ENCODE measurements around the gene JAKMIP1. TPM values are rescaled to one million over a fixed set of nuclear protein-coding genes. Genes with fewer than 3 reads are reported as not detected.

The JAKMIP1 gene
- total and polyA plus RNA-seq, 2 of the 13 experiments (the other 11 are each of a cell fraction or from before 2014, with no cell fraction given), result not detected

DNA sequence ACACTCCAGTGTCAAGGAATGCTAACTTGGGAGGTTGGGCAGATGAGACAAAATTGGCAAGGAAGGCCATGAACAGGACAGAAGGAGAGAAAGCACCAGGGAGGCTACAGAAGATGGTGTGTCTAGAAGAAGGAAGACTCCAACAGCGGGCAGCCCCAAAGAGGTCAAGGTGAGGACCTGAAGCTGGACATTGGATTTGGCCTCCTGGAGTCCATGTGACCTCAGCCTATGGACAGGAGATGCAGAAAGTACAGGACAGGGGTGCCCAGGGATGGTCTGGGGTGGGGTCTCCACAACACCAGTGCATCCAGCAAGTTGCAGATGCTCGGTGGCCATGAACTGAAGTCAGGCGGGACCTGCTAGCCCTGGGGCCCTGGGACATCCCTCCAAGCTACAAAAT, 86.2 kb downstream of the JAKMIP1 start:
- Histone ChIP-seq H3K9me3 (ENCODE audit: low read length) (no peaks in the 10 kb centered on the region), H3K4me2 (ENCODE audit: low read depth, low read length) (no peak overlapping the region), H3K36me3 (replicated peaks in 1 of 2; ENCODE audit: control insufficient read depth in 1 of 2, insufficient read depth in 2 of 2, low read length in 2 of 2) (no peaks in the 10 kb centered on the region), H3K27ac (ENCODE audit: extremely low read length, insufficient read depth, low read length) (no peak overlapping the region), H3K9ac (ENCODE audit: insufficient read depth, low read depth, low read length) (no peak overlapping the region), H3K4me3 (replicated peaks in 1 of 3; ENCODE audit: insufficient read depth in 1 of 3, low read depth in 2 of 3, low read length in 3 of 3) (no peak overlapping the region), H2AFZ (ENCODE audit: low read length) (no peak overlapping the region), H3K27me3 (ENCODE audit: control insufficient read depth in 1 of 2, insufficient read depth in 2 of 2, low read length in 2 of 2) (peaks cover 4 to 5% of the 10 kb centered on the region in 2 experiments; a peak in 3 of 5 replicates), H4K20me1 (ENCODE audit: insufficient read depth, low read length) (0 out of 2 replicates have a peak, but pooled peaks cover 4% of the 10 kb centered on the region), H3K4me1 (ENCODE audit: insufficient read depth, low read length) (no peaks in the 10 kb centered on the region), H3K79me2 (ENCODE audit: insufficient read depth, low read length) (no peaks in the 10 kb centered on the region)
- ChIA-PET POLR2A (no interaction called here), CTCF (ENCODE audit: low intra/inter-chr PET ratio, low total read pairs) (no interaction called here)
- DNase-seq (ENCODE audit: low spot score) (no peak), FAIRE-seq (no peak), ATAC-seq (no peak)
- WGBS (ENCODE audit: low lambda C conversion rate), result 8% methylated on average over 1 of the region's 3 CpGs
- intact Hi-C loops (cut with micrococcal nuclease; ENCODE audit: unreplicated experiment) (no loop called here), in situ Hi-C loops (cut with HindIII; ENCODE audit: extremely low pct_ligation_motif_present, low pct_unique_long_range_greater_than_20kb) (no loop called here)
- no TSS peak for BruUV-seq (replicated peaks)
- no peak for TF ChIP-seq HOXD1 (CRISPR knock-in tag; IDR thresholded peaks at IDR 0.05)
- TF ChIP-seq WIZ (CRISPR knock-in tag; IDR thresholded peaks at IDR 0.05), result no peak
- no peak for TF ChIP-seq TBX3 (IDR thresholded peaks at IDR 0.05; ENCODE audit: borderline replicate concordance)
- TF ChIP-seq MIER2 (CRISPR knock-in tag; IDR thresholded peaks at IDR 0.05), result no peak
- no peak for TF ChIP-seq SUZ12 (IDR thresholded peaks at IDR 0.05; ENCODE audit: low read depth, low read length)
- TF ChIP-seq, protein P1, sequence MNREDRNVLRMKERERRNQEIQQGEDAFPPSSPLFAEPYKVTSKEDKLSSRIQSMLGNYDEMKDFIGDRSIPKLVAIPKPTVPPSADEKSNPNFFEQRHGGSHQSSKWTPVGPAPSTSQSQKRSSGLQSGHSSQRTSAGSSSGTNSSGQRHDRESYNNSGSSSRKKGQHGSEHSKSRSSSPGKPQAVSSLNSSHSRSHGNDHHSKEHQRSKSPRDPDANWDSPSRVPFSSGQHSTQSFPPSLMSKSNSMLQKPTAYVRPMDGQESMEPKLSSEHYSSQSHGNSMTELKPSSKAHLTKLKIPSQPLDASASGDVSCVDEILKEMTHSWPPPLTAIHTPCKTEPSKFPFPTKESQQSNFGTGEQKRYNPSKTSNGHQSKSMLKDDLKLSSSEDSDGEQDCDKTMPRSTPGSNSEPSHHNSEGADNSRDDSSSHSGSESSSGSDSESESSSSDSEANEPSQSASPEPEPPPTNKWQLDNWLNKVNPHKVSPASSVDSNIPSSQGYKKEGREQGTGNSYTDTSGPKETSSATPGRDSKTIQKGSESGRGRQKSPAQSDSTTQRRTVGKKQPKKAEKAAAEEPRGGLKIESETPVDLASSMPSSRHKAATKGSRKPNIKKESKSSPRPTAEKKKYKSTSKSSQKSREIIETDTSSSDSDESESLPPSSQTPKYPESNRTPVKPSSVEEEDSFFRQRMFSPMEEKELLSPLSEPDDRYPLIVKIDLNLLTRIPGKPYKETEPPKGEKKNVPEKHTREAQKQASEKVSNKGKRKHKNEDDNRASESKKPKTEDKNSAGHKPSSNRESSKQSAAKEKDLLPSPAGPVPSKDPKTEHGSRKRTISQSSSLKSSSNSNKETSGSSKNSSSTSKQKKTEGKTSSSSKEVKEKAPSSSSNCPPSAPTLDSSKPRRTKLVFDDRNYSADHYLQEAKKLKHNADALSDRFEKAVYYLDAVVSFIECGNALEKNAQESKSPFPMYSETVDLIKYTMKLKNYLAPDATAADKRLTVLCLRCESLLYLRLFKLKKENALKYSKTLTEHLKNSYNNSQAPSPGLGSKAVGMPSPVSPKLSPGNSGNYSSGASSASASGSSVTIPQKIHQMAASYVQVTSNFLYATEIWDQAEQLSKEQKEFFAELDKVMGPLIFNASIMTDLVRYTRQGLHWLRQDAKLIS (CRISPR knock-in tag; IDR thresholded peaks at IDR 0.05), result no peak
- TF ChIP-seq DNMT3B (CRISPR knock-in tag; conservative IDR thresholded peaks at IDR 0.05), result no peak
- TF ChIP-seq MAZ (IDR thresholded peaks at IDR 0.05; ENCODE audit: borderline replicate concordance, low read depth, low read length), result no peak
- TF ChIP-seq MAZ (CRISPR knock-in tag; IDR thresholded peaks at IDR 0.05; ENCODE audit: low read depth), result no peak
- TF ChIP-seq ZXDC (CRISPR knock-in tag; IDR thresholded peaks at IDR 0.05), result no peak
- TF ChIP-seq RXRB (CRISPR knock-in tag; IDR thresholded peaks at IDR 0.05; ENCODE audit: borderline replicate concordance), result no peak
- no peak for TF ChIP-seq RBM39 (IDR thresholded peaks at IDR 0.05; ENCODE audit: low read depth, low read length, poor library complexity, severe bottlenecking)
- TF ChIP-seq HMG20B (CRISPR knock-in tag; conservative IDR thresholded peaks at IDR 0.05), result no peak
- TF ChIP-seq ZNF687 (CRISPR knock-in tag; IDR thresholded peaks at IDR 0.05), result no peak
